Tibial nerve (tissue), 4 donors: ENCODE data around the gene TTC21B. TPM values are rescaled to one million over a fixed set of nuclear protein-coding genes. Genes with fewer than 3 reads are reported as not detected.

Experiments
- DNase-seq, 2 donors: peaks; one replicate each; pipeline ENCODE4 v3.0.0-alpha.2; 2019; ENCODE audit warnings: low spot score in 2 of 2
- H3K27ac ChIP-seq, 4 donors: fragments of 200-600 bp; sonication (generic) in 3 of 4; one replicate each; pipeline ENCODE4 v1.5.1; 2017 to 2019; ENCODE audit warnings: mild to moderate bottlenecking in 1 of 4
- H3K27me3 ChIP-seq, 2 donors: fragments of 200-600 bp; sonication (generic) in 1 of 2; one replicate each; pipeline versions ENCODE4 v1.5.1 to v1.6.0; 2017 to 2019
- H3K36me3 ChIP-seq, 3 donors: fragments of 200-600 bp; sonication (generic); one replicate each; pipeline ENCODE4 v1.5.1; 2018 to 2019
- H3K4me1 ChIP-seq, 4 donors: fragments of 200-600 bp; sonication (generic) in 3 of 4; one replicate each; pipeline ENCODE4 v1.5.1; 2017 to 2019
- H3K4me3 ChIP-seq, 4 donors: fragments of 200-600 bp; sonication (generic) in 3 of 4; one replicate each; pipeline ENCODE4 v1.5.1; 2017 to 2019; ENCODE audit warnings: mild to moderate bottlenecking in 1 of 4, moderate library complexity in 1 of 4
- H3K9me3 ChIP-seq, 4 donors: fragments of 200-600 bp; sonication (generic) in 3 of 4; one replicate each; pipeline ENCODE4 v1.5.1; 2017 to 2019
- CTCF ChIP-seq, 5 experiments: fragments of 200-600 bp in 3 of 5; fragments of 450-650 bp in 2 of 5; sonication (generic) in 3 of 5; IDR thresholded peaks; one replicate each; pipeline ENCODE4 v1.5.1; 2016 to 2019; ENCODE audit warnings: antibody characterized with exemption in 5 of 5, mild to moderate bottlenecking in 3 of 5, moderate library complexity in 2 of 5
- EP300 ChIP-seq, 2 donors: sonication (generic); formaldehyde crosslinking; IDR thresholded peaks; one replicate each; pipeline ENCODE4 v1.6.1; 2017; ENCODE audit warnings: antibody characterized with exemption in 2 of 2, mild to moderate bottlenecking in 1 of 2
- POLR2A ChIP-seq, 2 donors: fragments of 450-650 bp; IDR thresholded peaks; one replicate each; pipeline ENCODE4 v1.6.1; 2017; ENCODE audit warnings: antibody characterized with exemption in 2 of 2, mild to moderate bottlenecking in 2 of 2, moderate library complexity in 2 of 2
- WGBS, 2 donors: methylation state at CpG; one replicate each; pipeline ENCODE4 v1.1.5; 2018; 5-methylcytosine and 5-hydroxymethylcytosine counted together
- total RNA-seq, 4 donors: library from RNA; depleted of rRNA; stranded (reverse); fragments of >200 nt; gene quantifications; one replicate each; pipeline ENCODE4 v1.1.0, GENCODE V29; 2016

Gene TTC21B
- total RNA-seq, 4 donors from 2014 or later, result 39.6 to 58.8 (median 55.9) TPM

DNA sequence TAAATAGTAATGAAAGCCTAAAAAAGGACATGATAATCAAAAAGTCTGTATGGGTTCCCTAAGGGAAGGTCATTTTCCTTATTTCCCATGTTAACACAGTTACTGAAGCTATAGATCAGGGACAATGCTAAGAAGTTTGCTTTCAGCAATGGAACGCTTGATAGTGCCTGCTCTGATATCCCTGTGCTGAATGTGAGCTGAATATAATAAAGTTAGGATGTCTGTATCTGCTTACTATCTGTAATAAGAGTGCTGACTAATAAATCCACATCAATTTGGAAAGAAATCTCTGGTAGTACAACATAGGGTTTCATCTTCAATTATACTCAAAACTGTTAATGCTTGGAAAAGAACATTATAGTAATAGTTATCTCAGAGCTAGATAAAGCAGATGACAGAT lies 25.8 kb downstream of the TTC21B start:
- no peak for DNase-seq
- 87 to 100% methylated on average over 1 of the region's 1 CpG for WGBS, 2 donors
- Histone ChIP-seq H3K36me3 (peaks cover 0 to 86% (median 6%) of the 10 kb centered on the region in 3 donors), H3K27me3 (no peaks in the 10 kb centered on the region), H3K27ac (no peak overlapping the region), H3K9me3 (no peaks in the 10 kb centered on the region), H3K4me1 (no peaks in the 10 kb centered on the region), H3K4me3 (no peak overlapping the region)
- no peak for TF ChIP-seq CTCF (IDR thresholded peaks at IDR 0.05)
- no peak for TF ChIP-seq POLR2A (IDR thresholded peaks at IDR 0.05)
- TF ChIP-seq EP300 (IDR thresholded peaks at IDR 0.05), result no peak

- Histone ChIP-seq H3K27me3 (no peaks in the 10 kb centered on the region), H3K36me3 (peaks cover 0 to 86% (median 6%) of the 10 kb centered on the region in 3 donors), H3K27ac (no peak overlapping the region), H3K9me3 (no peaks in the 10 kb centered on the region), H3K4me1 (no peaks in the 10 kb centered on the region), H3K4me3 (no peak overlapping the region)
- 95 to 99% methylated on average over 1 of the region's 1 CpG for WGBS, 2 donors
- TF ChIP-seq EP300 (IDR thresholded peaks at IDR 0.05) (no peak), CTCF (IDR thresholded peaks at IDR 0.05) (no peak), POLR2A (IDR thresholded peaks at IDR 0.05) (no peak)
- no peak for DNase-seq
Measured at GRCh38 chr2:165927353-165927752, 26.2 kb downstream of the TTC21B start.

- Histone ChIP-seq H3K27me3 (no peaks in the 10 kb centered on the region), H3K4me3 (no peak overlapping the region), H3K9me3 (no peaks in the 10 kb centered on the region), H3K4me1 (no peaks in the 10 kb centered on the region), H3K36me3 (peaks cover 0 to 65% (median 0%) of the 10 kb centered on the region in 3 donors), H3K27ac (no peak overlapping the region)
- DNase-seq, result no peak
- TF ChIP-seq POLR2A (IDR thresholded peaks at IDR 0.05), result no peak
- no peak for TF ChIP-seq EP300 (IDR thresholded peaks at IDR 0.05)
- WGBS, 2 donors, result 66 to 69% methylated on average over 2 of the region's 2 CpGs
Measured at GRCh38 chr2:165924946-165925345, 28.6 kb downstream of the TTC21B start.

DNA sequence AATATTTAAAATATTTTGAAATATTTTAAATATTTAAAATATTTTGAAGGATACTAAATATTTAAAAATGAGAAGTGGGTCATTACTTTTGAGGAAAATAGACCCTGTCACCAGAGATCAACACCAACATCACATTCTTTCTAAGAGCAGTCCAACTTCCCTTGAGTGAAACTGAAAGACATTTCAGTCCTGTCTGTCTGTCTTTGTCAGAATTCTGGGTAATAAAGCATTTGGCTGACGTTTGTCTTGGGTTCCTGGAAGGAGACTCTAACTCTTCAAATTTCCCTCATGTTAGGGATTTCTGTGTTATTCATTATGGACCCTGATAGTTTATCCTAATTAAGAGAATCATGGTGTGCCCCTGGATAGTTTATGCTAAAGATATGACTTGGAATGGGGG lies 32.8 kb downstream of the TTC21B start:
- H3K36me3 ChIP-seq, result peaks cover 0 to 69% (median 0%) of the 10 kb centered on the region in 3 donors
- TF ChIP-seq POLR2A (IDR thresholded peaks at IDR 0.05) (no peak), EP300 (IDR thresholded peaks at IDR 0.05) (no peak), CTCF (IDR thresholded peaks at IDR 0.05) (no peak)

DNA sequence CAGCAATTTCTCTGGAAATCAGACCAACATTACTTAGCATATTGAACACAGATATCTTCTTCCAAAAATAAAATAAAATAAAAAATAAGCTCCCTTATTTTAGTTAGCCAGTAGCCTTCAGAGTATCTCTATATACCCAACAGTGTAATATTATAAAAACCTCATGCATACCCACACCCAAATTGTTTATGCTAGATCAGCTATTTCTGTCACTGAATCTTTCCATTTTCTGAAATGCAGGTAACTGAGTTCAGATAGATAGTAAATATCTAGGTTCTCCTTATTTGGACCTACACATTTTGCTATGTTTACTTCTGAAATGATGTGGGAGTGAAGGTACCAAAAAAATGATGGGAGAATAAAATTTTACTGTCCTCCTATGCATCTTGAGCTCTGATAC lies 39.9 kb downstream of the TTC21B start:
- TF ChIP-seq EP300 (IDR thresholded peaks at IDR 0.05) (no peak), POLR2A (IDR thresholded peaks at IDR 0.05) (no peak), CTCF (IDR thresholded peaks at IDR 0.05) (no peak)
- Histone ChIP-seq H3K4me3 (no peak overlapping the region), H3K36me3 (peaks cover 0 to 91% (median 3%) of the 10 kb centered on the region in 3 donors), H3K9me3 (no peaks in the 10 kb centered on the region), H3K27ac (no peak overlapping the region), H3K4me1 (no peaks in the 10 kb centered on the region), H3K27me3 (no peaks in the 10 kb centered on the region)
- no peak for DNase-seq

More for the DNA sequence above, 32.8 kb downstream of the TTC21B start:
- DNase-seq, result no peak
- Histone ChIP-seq H3K27ac (no peak overlapping the region), H3K4me3 (no peak overlapping the region), H3K4me1 (no peaks in the 10 kb centered on the region), H3K27me3 (no peaks in the 10 kb centered on the region), H3K9me3 (no peaks in the 10 kb centered on the region)
- 38 to 42% methylated on average over 1 of the region's 1 CpG for WGBS, 2 donors

DNA sequence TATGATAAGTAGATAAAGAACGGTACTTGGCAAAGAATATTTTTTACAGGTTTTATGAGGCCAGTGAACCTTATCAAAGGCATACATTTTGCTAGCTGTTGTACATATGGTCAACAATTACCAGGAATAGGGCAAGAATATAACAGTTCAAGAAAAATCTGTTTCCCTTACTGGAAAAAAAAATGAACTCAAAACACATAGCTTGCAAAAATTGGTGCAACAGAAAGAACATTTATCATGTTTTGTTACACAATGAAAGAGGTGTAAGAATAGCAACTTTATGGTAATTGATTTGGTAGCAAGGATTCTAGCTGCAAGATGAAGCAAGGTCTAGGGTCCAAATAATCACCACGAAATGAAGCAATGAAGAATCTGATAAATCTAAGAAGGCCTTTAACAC lies 41.6 kb downstream of the TTC21B start:
- H3K36me3 ChIP-seq, result peaks cover 0 to 81% (median 3%) of the 10 kb centered on the region in 3 donors
- TF ChIP-seq CTCF (IDR thresholded peaks at IDR 0.05), result no peak
- TF ChIP-seq POLR2A (IDR thresholded peaks at IDR 0.05), result no peak
- TF ChIP-seq EP300 (IDR thresholded peaks at IDR 0.05), result no peak

More for the DNA sequence above, 41.6 kb downstream of the TTC21B start:
- no peaks in the 10 kb centered on the region for H3K9me3 ChIP-seq
- H3K27me3 ChIP-seq, result no peaks in the 10 kb centered on the region
- WGBS, 2 donors, result 91 to 95% methylated on average over 2 of the region's 2 CpGs
- H3K4me1 ChIP-seq, result no peaks in the 10 kb centered on the region
- no peak overlapping the region for H3K4me3 ChIP-seq
- DNase-seq, result no peak
- H3K27ac ChIP-seq, result no peak overlapping the region
